Type B pancreatic cell (in vitro differentiated cells): ENCODE data around the gene GTF2H4. TPM values are rescaled to one million over a fixed set of nuclear protein-coding genes. Genes with fewer than 3 reads are reported as not detected.
"Not testable (repeated sequence)": the region's sequence is repeated elsewhere in the genome, so short reads cannot be mapped to it uniquely, and the experiment has no call there.

ENCODE experiments used
- DNase-seq: peaks from one replicate; pipeline ENCODE4 v3.0.0; 2021; ENCODE audit warnings: mixed read lengths; ENCODE audit not compliant: unreplicated experiment; ENCODE audit errors: extremely low spot score
- H3K27ac Mint-ChIP-seq: 2 replicates; pipeline ENCODE4 v1.8.0; 2021; ENCODE audit warnings: mild to moderate bottlenecking, mixed read lengths
- H3K27me3 Mint-ChIP-seq: 2 replicates; pipeline ENCODE4 v1.8.0; 2021; ENCODE audit warnings: mixed read lengths
- H3K36me3 Mint-ChIP-seq: 2 replicates; pipeline ENCODE4 v1.8.0; 2021; ENCODE audit warnings: mixed read lengths
- H3K4me1 Mint-ChIP-seq: one replicate; pipeline ENCODE4 v1.8.0; 2021; ENCODE audit warnings: mixed read lengths; ENCODE audit not compliant: unreplicated experiment
- H3K4me3 Mint-ChIP-seq: 2 replicates; pipeline ENCODE4 v1.8.0; 2021; ENCODE audit warnings: mild to moderate bottlenecking, mixed read lengths
- H3K9me3 Mint-ChIP-seq: 2 replicates; pipeline ENCODE4 v1.8.0; 2021; ENCODE audit warnings: mixed read lengths
- CTCF ChIP-seq: fragments of 200-600 bp; sonication (generic); conservative IDR thresholded peaks from 2 replicates; pipeline ENCODE4 v1.5.0; 2021; ENCODE audit warnings: antibody characterized with exemption, mild to moderate bottlenecking
- long read RNA-seq: library from polyadenylated mRNA; unstranded; transcript quantifications from one replicate; pipeline ENCODE4 v2.0.0, GENCODE V29; 2020
- total RNA-seq: library from RNA; stranded (reverse); gene quantifications from 2 replicates; pipeline ENCODE4 v1.2.1, GENCODE V29; 2021; ENCODE audit warnings: low replicate concordance

Gene GTF2H4
- total RNA-seq, result 40.8 and 78.7 TPM in 2 replicates
- long read RNA-seq, transcript GTF2H4-201 (14 exons, 1,735 nt), result major isoform, 15 of 28 reads
- long read RNA-seq, partial matches to known transcripts, result 1 of 28 reads
- long read RNA-seq, other reads (novel, unspliced or antisense), result 11 of 28 reads

- Mint-ChIP-seq H3K4me3 (peak within 1 kb of the TSS; percentile 99), H3K4me1 (peaks cover 18% of the 10 kb centered on the region), H3K9me3 (no peaks in the 10 kb centered on the region), H3K36me3 (peaks cover 13% of the 10 kb centered on the region), H3K27me3 (no peaks in the 10 kb centered on the region), H3K27ac (peak within 1 kb of the TSS; percentile 84)
- peak; percentile 92 for DNase-seq
- TF ChIP-seq CTCF, result peak; percentile 26
Observed at GRCh38 chr6:30907758-30908591, at the start of gene GTF2H4. GTF2H4 (plus strand) TSS chr6:30908207.

GRCh38 chr6:30859726-30860125, 48.3 kb upstream of the GTF2H4 start:
- DNase-seq, H3K9me3 Mint-ChIP-seq, H3K27ac Mint-ChIP-seq, H3K27me3 Mint-ChIP-seq, H3K36me3 Mint-ChIP-seq, H3K4me3 Mint-ChIP-seq: not testable (repeated sequence)
- H3K4me1 Mint-ChIP-seq, result peaks cover 24% of the 10 kb centered on the region

GRCh38 chr6:30861257-30862048, 46.6 kb upstream of the GTF2H4 start:
- no peak for TF ChIP-seq CTCF
- no peaks in the 10 kb centered on the region for H3K36me3 Mint-ChIP-seq
- DNase-seq, result no peak
- H3K27ac Mint-ChIP-seq, result no peak overlapping the region
- peaks cover 13% of the 10 kb centered on the region for H3K4me1 Mint-ChIP-seq
- H3K4me3 Mint-ChIP-seq, result no peak overlapping the region
- no peaks in the 10 kb centered on the region for H3K27me3 Mint-ChIP-seq
- peaks cover 5% of the 10 kb centered on the region for H3K9me3 Mint-ChIP-seq

- TF ChIP-seq CTCF, result no peak
- H3K36me3 Mint-ChIP-seq, result no peaks in the 10 kb centered on the region
- H3K27me3 Mint-ChIP-seq, result no peaks in the 10 kb centered on the region
- peak overlapping the region; percentile 67 for H3K27ac Mint-ChIP-seq
- peaks cover 5% of the 10 kb centered on the region for H3K9me3 Mint-ChIP-seq
- no peak overlapping the region for H3K4me3 Mint-ChIP-seq
- H3K4me1 Mint-ChIP-seq, result peaks cover 6% of the 10 kb centered on the region
- DNase-seq, result no peak
Observed at GRCh38 chr6:30862156-30862875, 45.7 kb upstream of the GTF2H4 start.

GRCh38 chr6:30864325-30864724, 43.7 kb upstream of the GTF2H4 start:
- Mint-ChIP-seq H3K4me1 (no peaks in the 10 kb centered on the region), H3K27me3 (no peaks in the 10 kb centered on the region), H3K4me3 (no peak overlapping the region), H3K9me3 (peaks cover 14% of the 10 kb centered on the region), H3K36me3 (no peaks in the 10 kb centered on the region), H3K27ac (no peak overlapping the region)
- no peak for DNase-seq
- TF ChIP-seq CTCF, result no peak

- not testable (repeated sequence) for H3K36me3 Mint-ChIP-seq, DNase-seq, H3K4me1 Mint-ChIP-seq, H3K27me3 Mint-ChIP-seq, H3K27ac Mint-ChIP-seq, H3K4me3 Mint-ChIP-seq
- H3K9me3 Mint-ChIP-seq, result peaks cover 30% of the 10 kb centered on the region
Observed at GRCh38 chr6:30869241-30869749, 38.7 kb upstream of the GTF2H4 start.
